ENCODE data around the gene MYCN. TPM values are rescaled to one million over a fixed set of nuclear protein-coding genes. Genes with fewer than 3 reads are reported as not detected.
A peak's percentile ranks its signal among the peaks of the same experiment; 100 is the strongest.
"Not testable (repeated sequence)": the region's sequence is repeated elsewhere in the genome, so short reads cannot be mapped to it uniquely, and the experiment has no call there.

The MYCN gene
- polyA plus RNA-seq, 5 donors: 15.3 to 22.4 (median 16.9) TPM

DNA sequence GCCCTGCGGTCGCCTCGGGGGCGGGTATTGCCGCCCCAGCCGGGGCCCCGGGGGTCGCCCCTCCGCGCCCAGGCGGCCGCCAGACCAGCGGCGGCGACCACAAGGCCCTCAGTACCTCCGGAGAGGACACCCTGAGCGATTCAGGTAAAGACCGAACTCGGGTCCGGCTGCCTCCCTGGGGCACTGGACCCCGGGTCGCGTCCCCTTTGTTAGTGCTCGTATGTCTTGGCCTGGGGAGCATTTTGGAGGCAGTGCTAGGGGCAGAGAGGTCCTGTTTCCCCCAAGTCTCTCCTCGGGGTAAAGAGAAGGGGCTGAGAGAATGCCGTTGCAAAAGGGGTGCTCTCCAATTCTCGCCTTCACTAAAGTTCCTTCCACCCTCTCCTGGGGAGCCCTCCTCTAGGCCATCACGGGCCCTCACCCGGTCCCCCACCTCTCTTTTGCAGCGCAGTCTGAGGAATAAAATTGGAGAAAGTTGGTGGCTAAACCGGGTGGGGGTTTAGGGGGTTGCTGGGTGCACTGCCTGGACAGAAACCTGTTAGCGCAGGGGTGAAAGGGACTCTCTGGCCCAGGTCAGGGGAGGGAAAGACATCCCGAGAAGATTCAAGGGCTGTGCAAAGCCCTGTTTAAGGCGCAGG lies 2.5 kb downstream of the MYCN start:
- no peak for DNase-seq

DNA sequence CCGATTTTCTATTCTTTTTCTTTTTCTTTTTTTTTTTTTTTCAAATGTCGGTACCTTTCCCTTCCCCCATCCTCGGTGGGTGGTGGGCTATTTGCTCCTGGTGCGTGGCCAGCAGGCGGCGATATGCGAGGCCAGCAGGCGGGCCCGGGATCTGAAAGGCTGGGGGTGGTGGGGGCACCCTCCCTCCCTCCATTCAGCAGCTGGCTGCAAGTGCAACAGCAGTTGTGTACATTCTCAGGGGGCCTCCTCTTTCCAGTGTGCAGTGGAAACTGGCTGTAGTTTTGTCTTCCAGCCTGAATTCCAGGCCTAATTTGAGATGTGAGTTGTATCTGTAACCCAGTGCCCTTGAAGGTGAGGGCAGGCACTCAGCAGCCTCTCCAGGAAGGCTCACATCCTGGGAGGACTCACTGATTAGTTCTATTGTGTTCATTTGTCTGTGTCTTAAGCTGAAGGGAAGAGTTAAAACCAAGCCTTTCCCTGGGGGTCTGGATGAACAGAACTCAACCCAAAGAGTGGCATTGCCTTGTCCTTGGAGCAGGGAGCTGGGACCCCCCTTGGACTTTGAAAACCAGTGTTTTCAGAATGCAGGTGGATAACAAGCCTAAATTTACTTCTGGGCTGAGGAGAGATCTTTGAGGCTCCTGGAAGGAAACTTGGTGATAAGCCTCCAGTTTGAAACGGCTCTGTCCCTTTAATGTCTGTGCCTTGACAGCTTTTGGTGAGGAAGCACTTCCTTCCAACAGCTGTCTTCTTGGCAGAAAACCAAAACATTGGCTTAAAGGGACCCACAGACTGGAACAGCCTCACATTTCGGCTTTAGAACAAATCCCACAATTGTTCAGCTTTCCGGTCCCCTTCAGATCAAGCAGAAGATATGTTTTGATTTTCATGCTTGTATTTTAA lies 3.3 kb downstream of the MYCN start:
- peak; percentile 81 to 88 for DNase-seq

DNA sequence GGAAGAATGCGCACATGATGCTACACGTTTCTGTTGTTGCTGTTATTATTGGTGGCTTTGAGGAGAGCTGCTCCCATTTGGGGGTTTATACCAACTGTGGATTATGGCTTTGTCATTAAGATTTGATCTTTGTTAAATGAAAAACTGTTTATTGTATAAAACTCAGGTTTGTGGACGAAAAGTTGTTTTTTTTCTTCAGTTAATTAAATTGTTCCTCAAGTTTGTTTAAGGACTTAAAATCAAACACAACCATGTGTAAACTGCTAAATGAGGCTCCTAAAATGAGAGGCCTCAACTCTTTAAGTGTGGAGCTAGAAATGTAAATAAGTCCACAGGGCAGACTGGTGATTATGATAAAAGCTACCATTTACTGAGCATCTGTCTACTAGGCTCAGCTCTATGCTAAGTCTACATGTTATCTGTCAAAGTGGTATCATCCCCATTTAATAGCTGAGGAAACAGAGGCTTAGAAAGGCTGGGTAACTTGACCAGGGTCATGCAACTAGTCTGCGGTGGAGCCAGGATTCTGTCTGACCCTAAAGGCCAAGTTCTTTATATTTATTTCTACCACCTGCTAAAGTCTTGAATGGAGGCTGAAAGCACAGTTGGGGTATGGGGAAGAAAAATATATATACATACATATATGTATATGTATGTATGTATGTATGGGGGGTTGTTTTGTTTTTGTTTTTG lies 4.1 kb downstream of the MYCN start:
- DNase-seq: no peak

DNA sequence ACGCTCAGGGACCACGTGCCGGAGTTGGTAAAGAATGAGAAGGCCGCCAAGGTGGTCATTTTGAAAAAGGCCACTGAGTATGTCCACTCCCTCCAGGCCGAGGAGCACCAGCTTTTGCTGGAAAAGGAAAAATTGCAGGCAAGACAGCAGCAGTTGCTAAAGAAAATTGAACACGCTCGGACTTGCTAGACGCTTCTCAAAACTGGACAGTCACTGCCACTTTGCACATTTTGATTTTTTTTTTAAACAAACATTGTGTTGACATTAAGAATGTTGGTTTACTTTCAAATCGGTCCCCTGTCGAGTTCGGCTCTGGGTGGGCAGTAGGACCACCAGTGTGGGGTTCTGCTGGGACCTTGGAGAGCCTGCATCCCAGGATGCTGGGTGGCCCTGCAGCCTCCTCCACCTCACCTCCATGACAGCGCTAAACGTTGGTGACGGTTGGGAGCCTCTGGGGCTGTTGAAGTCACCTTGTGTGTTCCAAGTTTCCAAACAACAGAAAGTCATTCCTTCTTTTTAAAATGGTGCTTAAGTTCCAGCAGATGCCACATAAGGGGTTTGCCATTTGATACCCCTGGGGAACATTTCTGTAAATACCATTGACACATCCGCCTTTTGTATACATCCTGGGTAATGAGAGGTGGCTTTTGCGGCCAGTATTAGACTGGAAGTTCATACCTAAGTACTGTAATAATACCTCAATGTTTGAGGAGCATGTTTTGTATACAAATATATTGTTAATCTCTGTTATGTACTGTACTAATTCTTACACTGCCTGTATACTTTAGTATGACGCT lies 5.8 kb downstream of the MYCN start:
- DNase-seq: no peak

DNA sequence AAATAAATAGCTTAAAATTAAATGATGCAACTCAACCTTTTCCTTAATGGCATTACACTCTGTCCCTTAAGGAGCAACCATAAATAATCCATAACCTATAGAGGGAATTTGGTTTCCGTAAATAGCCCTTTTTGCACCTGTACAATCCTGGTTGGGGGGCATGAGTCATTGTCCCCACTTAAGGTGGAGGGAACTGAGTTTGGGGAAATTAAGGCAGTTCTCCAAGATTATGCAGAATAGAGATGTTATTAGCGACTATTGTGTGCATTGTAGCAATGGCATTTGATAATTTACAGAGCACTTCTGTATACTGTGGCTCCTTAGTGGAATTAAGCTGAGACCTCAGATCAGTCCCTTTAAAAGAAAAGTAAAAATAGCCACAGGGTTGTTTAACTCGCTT lies 6.6 kb downstream of the MYCN start:
- no peak for DNase-seq

DNA sequence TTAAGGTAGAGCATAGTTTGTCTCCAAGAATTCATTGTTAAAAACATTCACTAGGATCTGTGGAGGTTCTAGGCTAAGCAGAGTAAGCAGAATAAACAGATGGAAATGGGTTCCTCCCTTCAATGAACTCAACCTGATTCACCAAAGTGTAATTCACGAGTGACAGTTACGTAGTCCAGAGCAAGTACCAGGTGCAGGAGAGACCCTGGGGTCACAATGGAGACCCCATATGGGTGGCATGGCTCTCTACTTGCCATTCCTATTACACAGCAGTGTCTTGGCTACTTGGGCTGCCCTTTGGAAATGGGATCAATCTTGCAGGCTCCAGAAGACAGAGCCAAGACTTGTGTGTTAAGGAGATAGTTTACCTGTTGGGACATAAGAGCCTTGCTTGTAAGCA lies 7.1 kb downstream of the MYCN start:
- no peak for DNase-seq

DNA sequence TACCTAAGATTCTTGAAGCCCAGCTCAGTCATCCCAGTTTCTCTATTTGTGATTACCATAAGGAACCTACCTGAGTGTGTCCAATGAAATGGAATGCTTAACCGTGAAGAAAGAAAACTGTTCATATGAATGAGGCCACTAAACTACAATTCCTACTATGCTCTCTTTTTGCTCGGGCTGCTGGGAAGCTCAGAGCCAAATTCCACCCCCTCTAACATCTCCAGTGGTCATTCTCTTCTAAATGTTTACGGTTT lies 8.3 kb downstream of the MYCN start:
- no peak for DNase-seq

DNA sequence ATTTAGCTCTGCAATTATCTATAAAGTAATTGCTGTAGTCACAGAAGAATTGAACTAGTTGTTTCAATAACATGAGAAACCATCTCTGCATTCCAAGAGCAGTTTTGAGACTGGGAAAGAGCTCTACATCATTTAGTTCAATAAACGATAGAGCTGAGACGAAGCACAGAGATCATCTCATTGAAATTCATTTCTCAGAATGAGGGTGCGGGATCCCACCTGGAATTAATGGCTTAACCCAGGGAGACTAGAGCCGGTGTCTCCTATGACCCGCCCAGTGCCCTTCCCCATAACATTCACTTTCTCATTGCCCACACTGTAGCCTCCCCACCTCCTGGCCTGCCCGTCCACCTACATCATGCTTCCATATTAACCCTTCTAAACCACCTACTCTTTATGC lies 8.8 kb downstream of the MYCN start:
- no peak for DNase-seq

DNA sequence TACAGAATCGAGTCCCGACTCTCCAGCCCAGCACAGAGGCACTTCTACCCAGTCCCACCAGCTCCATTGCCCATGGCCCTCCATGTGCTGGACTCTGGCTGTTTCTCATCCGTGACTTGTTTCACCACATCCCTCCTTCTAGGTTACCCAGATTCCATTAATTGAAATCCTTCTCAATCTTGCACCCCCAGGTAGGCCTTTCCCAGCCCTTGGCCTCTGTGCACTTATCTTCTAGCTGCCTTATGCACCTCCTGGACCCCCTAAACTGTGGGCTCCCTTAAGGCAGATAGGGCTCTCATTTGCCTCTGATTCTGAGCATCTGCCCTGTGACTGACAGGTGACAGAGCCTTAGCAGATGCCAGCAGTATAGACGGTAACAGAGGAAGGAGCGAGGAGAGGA lies 9.2 kb downstream of the MYCN start:
- no peak for DNase-seq

DNA sequence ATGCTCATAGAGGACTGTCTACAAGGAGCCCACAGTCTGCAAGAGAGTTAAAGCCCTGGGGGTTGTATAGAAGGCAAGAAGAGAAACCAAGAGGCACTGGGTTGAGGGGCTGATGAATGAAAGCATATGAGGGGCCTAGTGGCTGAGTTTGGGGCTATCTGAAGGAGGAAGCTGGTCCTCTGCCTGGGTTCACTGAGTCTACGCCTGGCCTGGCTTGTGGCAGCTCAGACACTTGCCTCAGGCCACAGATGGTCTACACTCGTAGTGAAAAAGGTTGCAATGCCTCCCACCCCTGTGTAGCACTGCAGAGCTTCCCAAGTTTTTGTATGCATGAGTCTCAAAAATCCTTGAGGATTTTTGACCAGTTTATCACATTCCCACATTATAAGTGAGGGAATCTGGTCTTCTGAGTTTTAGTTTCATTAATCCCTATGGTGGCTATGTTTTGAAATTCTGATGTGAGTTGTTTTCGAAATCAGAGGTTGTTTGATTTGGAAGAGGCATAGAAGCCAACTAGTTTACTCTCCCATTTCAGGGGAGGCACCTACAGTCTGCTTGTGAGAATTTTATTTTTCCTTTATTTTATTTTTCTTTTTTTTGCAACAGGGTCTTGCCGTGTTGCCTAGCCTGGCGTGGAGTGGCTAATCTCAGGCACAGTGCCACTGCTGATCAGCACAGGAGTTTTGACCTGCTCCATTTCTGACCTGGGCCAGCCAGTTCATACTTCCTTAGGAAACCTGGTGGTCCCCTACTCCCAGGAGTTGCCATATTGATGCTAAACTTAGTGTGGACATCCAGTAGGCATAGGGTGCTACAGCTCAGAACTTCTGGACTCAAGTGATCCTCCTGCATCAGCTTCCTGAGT lies 10.0 kb downstream of the MYCN start:
- no peak for DNase-seq

DNA sequence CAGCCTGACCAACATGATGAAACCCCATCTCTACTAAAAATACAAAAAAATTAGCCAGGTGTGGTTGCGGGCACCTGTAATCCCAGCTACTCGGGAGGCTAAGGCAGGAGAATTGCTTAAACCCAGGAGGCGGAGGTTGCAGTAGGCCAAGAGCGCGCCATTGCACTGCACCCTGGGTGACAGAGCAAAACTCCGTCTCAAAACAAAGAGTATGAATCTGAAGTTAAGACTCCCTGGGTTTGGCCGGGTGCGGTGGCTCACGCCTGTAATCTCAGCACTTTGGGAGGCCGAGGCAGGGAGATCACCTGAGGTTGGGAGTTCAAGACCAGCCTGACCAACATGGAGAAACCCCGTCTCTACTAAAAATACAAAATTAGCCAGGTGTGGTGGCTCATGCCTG lies 11.6 kb downstream of the MYCN start:
- DNase-seq: not testable (repeated sequence)

DNA sequence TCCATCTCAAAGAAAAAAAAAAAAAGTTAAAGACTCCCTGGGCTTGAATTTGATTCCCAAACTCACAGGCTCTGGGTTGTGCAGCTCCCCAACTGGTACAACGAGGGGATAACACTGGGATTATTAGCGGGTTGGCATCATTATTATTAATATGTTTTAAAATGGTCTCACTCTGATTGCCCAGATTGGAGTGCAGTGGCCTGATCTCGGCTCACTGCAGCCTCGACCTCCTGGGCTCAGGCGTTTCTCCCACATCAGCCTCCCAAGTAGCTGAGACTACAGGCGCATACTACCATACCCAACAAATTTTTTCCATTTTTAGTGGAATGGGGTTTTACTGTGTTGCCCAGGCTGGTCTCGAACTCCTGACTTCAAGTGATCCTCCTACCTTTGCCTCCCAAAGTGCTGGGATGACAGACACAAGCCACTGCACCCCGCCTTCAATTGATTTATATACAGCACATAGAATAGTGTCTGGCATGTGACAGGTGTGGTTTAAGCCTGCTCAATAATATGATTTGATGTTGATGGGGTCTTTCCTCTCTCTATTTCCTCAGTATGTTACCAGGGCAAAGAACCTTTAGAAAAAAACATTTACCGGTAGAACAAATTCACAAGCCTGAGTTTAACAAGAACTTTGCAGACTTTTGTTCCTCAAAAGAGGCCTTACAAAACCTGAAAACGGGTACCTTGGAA lies 12.2 kb downstream of the MYCN start:
- no peak for DNase-seq

DNA sequence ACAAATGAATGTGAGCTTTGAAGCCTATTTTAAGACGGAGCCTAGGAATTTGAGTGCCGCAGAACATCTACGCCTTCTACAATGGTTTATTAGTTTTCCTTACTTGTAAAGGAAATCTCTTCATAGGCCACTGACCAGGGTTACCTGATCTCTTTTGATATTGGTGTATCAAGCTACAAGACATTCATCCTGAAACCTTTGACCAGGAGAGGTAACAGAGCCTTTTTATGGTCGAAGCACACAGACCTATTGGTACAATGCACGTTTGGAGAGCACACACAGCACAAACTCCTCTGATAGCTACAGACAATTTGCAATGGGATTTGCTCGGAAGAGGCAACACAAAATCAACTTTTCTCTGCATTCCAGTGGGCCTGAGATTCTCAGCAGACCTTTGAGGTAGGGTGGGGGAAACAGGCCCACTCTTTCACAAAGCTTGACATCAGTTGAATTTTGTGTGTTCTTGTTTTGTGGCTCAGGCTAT lies 12.8 kb downstream of the MYCN start:
- no peak for DNase-seq

DNA sequence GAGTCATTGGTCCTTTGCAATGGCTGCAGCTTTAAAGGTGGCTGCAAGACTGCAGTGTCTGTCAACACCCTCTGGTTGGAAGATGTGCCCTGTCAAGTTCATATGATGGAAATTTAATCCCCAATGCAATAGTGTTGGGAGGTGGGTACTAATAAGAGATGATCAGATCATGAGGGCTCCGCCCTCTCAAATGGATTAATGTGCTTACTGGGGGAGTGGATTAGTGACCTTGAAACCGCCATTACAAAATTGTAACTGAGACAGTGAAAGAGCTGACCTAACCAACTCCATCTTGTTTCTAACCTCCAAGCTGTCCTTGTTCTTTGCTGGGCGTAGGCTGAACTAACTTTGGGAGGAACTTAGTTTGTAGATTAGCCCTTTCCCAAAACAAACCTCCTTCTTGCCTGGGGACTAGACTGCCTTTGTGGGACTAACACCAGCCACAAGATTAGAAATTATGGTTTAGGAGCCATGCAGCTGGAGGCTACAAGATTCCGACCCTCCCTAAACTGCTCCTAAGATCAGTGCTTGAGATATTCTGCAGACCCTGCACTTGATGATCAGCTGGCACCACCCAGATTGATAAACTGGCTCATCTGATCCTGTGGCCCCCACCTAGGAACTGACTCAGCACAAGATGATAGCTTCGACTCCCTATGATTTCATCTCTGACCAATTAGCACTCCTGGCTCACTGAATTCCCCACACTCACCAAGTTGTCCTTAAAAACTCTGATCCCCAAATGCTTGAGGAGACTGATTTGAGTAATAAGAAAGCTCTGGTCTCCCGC lies 13.7 kb downstream of the MYCN start:
- DNase-seq: no peak

DNA sequence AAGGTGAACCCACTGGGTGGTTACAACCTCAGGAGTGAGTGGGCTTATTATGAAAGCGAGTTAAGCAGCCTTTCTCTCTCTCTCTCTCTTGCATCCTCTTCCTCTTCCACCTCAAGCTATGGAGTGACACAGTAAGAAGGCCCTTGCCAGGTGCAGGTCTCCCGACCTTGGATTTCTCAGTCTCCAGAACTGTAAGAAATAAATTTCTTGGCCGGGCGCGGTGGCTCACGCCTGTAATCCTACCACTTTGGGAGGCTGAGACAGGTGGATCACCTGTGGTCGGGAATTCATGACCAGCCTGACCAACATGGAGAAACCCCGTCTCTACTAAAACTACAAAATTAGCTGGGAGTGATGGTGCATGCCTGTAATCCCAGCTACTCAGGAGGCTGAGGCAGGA lies 14.4 kb downstream of the MYCN start:
- DNase-seq: no peak

DNA sequence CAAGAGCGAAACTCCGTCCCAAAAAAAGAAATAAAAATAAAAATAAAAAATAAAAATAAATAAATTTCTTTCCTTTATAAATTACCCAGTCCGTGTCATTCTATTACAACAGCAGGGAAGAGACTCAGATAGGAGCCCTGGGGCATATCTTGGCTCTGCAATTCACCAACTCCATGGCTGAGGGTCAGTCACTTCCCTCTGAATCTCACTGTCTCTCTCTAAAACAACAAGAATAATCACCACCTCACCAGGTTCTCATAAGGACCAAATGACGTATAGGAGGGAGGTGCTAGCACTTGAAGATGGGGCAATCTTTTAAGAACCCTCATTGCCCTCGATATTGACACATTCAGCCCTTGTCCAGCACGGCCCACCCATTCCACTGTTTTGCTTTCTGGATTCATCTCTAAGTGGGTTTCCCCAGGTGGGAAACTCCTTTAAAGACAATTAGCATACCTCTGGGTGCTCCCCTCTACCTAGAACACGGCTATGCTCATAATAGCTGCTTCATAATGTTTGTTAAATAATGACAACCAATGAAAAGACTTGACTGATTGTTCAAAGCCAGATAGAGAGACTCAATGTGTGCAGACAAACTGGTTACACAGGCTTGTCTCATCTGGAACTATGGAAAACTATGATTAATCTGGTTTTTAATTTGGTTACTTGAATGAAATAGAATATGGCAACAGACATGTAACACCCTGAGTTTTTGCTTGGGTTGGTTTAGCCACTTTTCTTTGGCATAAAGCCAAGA lies 15.1 kb downstream of the MYCN start:
- no peak for DNase-seq

DNA sequence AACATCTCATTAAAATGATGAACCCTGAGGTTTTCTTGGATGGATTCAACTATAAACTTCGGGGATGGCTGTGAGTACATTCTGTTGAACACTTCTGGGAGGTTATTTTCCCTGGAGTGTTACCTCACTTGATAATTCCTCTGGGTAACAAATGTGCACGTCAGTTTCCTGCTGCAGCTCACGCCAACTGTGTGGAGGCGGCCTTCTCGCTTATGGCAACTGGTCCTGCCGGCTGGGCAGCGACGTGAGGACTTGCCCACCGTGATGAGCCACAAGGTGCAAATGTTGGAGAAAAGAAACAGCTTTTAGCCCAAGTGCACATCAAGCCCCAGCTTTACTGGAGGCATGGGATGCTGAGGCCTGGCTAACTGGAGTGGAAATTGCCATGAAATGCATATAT lies 15.9 kb downstream of the MYCN start:
- no peak for DNase-seq

DNA sequence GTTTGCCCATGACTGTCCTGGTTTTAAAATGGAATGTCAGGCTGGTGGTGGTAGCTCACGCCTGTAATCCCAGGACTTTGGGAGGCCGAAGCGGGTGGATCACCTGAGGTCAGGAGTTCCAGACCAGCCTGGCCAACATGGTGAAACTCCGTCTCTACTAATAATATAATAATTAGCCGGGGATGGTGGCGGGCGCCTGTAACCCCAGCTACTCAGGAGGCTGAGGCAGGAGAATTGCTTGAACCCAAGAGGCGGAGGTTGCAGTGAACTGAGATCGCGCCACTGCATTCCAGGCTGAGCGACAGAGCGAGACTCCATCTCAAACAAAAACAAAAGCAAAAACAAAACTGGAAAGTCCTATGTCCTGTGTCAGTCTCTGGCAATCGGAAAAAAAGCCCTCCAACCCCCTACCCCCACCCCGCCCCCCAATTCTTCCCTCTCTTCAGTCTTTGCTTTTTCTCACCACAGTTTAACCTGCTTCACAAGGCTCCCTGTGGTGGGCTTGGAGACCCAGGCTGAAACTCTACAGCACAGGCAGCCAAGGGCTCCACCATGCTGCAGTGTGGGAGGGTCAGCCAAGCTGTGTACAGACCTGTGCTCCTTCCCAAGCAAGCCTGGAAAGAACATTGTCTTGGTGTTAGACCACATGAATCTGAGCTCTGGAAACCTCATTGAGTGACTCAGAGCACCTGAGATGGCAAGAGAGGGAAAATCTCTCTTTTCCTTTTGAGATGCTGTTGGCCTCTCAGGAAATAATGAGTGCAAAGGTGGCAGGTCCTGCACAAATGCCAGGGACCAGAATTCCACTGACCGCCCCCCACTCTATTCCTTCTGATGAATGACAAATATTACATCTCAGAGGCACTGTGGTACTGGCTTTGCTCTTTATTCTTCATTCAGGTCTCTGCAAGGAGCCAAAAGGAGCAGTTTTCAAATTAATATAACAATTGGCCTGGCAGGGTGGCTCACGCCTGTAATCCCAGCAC lies 16.7 kb downstream of the MYCN start:
- no peak for DNase-seq

All from right lung (tissue), 5 donors.